Bronchial epithelial cell (primary cell): ENCODE data around the gene GNAS. TPM values are rescaled to one million over a fixed set of nuclear protein-coding genes. Genes with fewer than 3 reads are reported as not detected.

Source experiments
- DNase-seq: peaks from one replicate; pipeline ENCODE4 v3.0.0-alpha.2; 2010; ENCODE audit warnings: low read depth
- FAIRE-seq: peaks from 2 replicates; lab custom pipeline; 2011; peaks lifted over from hg19 to GRCh38; lab: Jason Lieb, UNC
- H3K27me3 ChIP-seq: 2 replicates; pipeline ENCODE4 v1.5.1; 2011; ENCODE audit warnings: low read length; ENCODE audit not compliant: control insufficient read depth, insufficient read depth
- H3K36me3 ChIP-seq: 2 replicates; pipeline ENCODE4 v1.5.1; 2011; ENCODE audit warnings: low read length; ENCODE audit not compliant: control insufficient read depth, insufficient read depth
- H3K4me3 ChIP-seq: 2 replicates; pipeline ENCODE4 v1.5.1; 2011; ENCODE audit warnings: mild to moderate bottlenecking, low read depth, low read length, control low read depth
- total RNA-seq: library from RNA; depleted of rRNA; stranded (reverse); fragments of >200 nt; gene quantifications from 2 replicates; pipeline ENCODE4 v1.2.1, GENCODE V29; 2014
- TF ChIP-seq, protein P1 (sequence below): IDR thresholded peaks from 2 replicates; pipeline ENCODE4 v1.5.1; 2011; ENCODE audit warnings: mild to moderate bottlenecking, moderate library complexity, low read length, control low read depth, inconsistent platforms; ENCODE audit not compliant: insufficient read depth, severe bottlenecking

GNAS gene
- 279 and 385 TPM in 2 replicates for total RNA-seq

DNA sequence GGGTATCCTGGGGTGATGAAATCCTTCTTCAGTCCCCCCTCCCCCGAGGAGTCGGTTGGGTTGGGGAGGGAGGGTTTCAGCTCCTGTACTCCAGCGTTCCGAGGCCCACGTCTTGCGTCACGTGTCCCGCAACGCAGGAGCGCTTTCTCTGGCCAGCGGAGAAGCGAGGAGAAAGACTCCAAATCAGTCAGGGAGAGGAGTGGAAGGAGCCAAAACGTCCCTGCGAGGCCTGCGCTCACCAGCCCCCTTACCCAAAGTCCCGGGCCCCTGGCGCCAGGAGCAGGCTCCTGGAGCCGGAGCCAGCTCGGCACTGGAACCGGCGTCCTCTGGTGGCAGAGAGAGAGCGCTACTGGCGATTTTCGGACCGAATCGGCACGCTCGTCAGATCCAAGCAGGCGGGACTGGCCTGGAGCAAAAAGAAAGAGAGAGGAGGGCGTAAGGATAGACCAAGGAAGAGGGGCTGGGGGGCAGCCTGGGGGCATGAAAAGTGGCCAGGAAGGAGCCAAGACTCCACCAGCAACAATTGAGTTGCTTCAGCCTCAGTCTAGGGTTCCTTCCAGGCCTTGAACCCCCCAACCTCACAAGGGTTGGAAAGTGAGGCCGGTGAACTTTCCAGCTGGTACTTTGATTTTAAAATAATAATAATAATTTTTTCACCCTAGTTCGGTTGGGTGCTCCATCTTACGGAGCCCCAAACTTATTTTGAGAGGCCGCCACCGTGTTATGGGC is at the start of gene GNAS:
Gene GNAS, plus strand, starts transcription at position 174 of the 729 bp plus-strand sequence.
- peak within 1 kb of the TSS; percentile 62 for H3K4me3 ChIP-seq
- no peak for FAIRE-seq
- TF ChIP-seq, protein P1, sequence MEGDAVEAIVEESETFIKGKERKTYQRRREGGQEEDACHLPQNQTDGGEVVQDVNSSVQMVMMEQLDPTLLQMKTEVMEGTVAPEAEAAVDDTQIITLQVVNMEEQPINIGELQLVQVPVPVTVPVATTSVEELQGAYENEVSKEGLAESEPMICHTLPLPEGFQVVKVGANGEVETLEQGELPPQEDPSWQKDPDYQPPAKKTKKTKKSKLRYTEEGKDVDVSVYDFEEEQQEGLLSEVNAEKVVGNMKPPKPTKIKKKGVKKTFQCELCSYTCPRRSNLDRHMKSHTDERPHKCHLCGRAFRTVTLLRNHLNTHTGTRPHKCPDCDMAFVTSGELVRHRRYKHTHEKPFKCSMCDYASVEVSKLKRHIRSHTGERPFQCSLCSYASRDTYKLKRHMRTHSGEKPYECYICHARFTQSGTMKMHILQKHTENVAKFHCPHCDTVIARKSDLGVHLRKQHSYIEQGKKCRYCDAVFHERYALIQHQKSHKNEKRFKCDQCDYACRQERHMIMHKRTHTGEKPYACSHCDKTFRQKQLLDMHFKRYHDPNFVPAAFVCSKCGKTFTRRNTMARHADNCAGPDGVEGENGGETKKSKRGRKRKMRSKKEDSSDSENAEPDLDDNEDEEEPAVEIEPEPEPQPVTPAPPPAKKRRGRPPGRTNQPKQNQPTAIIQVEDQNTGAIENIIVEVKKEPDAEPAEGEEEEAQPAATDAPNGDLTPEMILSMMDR, result peak; percentile 82
- peaks cover 8% of the 10 kb centered on the region for H3K27me3 ChIP-seq
- H3K36me3 ChIP-seq, result no peaks in the 10 kb centered on the region
- DNase-seq, result peak; percentile 27

DNA sequence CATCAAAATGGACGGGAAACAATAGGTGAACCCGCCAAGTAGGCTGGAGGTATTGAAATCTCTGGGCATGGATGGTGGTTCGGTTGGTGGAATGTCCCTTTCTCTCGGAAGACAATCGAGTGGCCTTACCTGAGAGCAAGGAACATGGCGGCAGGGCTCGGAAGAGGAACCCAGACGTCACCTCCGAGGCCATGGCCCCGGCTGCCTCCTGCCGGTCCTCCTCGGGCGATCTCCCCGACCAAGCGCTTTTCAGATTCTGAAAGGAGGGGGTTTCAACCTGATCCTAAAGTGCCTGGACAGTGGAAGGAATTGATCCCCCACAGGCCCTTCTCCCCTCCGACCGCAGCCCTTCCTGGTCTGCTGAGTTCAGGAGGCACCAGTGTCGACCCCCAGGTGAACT is 49.0 kb upstream of the GNAS start:
- FAIRE-seq (no peak), DNase-seq (no peak)
- H3K27me3 ChIP-seq, result no peaks in the 10 kb centered on the region
- H3K36me3 ChIP-seq, result no peaks in the 10 kb centered on the region
- H3K4me3 ChIP-seq, result no peak overlapping the region
- TF ChIP-seq, protein P1, result no peak

DNA sequence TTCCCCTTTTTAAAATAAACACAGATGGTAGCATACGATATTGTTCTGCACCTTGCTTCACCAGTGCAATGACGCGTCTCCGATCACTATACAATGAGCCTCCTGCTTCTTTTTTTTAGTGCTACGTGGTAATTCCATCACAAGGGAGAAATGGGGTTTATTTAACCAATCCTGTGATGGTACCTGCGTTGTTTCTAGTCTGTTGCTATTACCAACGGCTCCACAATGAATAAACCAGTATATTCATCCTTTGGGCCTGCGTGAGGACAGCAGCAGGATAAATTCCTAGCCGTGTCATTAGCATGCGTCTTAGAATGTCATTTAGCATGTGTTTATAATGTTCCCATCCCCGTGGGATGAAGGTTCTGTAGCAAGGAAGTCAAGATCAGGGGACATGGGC is 44.7 kb upstream of the GNAS start:
- FAIRE-seq, result no peak
- Histone ChIP-seq H3K4me3 (no peak overlapping the region), H3K36me3 (no peaks in the 10 kb centered on the region), H3K27me3 (no peaks in the 10 kb centered on the region)
- TF ChIP-seq, protein P1, result no peak
- no peak for DNase-seq

DNA sequence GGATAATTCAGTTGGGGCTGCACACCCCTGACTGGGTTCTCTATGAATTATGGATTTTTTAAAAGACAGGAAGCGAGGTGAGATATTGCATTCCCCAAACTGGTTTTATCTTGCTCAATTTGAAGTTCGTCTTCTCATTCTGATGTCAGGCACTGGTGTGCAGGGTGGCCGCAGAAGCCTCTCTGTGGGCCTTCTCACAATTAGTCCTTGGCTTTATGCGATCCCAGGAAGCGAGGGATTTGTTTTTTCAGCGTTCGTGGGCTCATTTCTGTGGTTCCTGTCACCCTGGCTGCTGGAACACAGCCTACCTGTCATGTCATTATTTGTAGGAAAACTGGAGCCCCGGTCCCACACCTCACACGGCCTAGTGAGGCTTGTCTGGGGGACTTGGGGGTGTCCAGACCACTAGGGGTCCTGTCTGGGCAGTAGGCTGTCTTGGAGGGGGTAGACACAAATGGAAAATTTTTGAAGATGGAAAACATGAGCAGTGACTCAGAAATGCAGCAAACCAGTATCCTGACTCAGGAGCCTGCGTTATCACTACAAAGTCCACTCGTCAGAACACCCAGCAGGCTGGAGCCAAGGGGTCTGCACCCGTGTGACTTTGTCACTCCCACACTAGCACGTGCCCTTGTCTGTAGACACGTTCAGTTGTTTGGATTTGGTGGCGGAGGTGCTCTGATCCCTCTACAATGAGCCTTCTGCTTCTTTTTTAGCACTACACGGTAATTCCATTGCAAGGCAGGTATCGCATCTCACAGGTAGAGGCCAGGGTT is 44.1 kb upstream of the GNAS start:
- H3K4me3 ChIP-seq, result no peak overlapping the region
- no peaks in the 10 kb centered on the region for H3K36me3 ChIP-seq
- no peaks in the 10 kb centered on the region for H3K27me3 ChIP-seq
- DNase-seq, result no peak
- FAIRE-seq, result no peak
- TF ChIP-seq, protein P1, result no peak

DNA sequence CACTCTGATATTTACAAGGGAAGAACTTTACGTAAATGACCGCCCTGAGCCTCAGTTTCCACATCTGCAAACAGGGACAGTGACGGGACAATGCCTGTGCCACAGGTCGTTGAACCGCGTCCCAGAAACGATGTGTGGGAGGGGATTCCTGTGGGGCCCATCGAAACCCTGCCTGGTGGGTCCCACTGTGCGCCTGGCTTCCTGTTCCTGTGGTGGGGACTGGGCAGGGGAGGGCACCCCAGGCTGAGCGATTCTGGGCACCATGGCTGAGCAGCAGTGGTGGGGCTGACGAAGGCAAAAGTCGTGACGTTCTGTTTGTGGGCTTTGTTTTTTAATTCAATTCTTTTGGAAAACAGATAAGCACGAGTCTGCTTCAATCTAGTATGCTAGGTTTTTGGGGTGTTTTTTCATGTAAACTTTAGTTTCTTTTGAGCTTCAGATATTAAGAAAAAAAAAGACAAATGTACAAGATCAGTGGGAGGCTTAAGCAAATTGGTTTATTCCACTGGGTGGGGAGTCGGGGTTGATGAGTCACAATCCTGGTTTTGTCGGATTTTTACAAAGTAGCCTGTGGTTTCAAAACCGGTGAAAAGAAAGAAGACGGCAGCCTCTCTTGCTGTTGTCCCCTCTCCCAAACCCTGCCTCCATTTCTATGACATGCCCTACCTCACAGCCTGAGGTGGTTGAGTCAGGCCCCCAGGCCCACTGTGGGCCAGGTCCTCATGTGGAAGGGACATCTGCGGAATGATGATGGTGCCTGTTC is 42.2 kb upstream of the GNAS start:
- TF ChIP-seq, protein P1, result no peak
- FAIRE-seq (no peak), DNase-seq (no peak)
- no peak overlapping the region for H3K4me3 ChIP-seq
- no peaks in the 10 kb centered on the region for H3K27me3 ChIP-seq
- no peaks in the 10 kb centered on the region for H3K36me3 ChIP-seq
